GM19452 (cell line): Measurements from ENCODE around the gene NYAP2.

Experiments used
- ATAC-seq: cut with Tn5 transposase; IDR thresholded peaks from one replicate; pipeline ENCODE4 v1.9.1; 2021; ENCODE audit not compliant: unreplicated experiment

NYAP2 gene

GRCh38 chr2:225536036-225536435 lies 136.5 kb downstream of the NYAP2 start:
- ATAC-seq, result no peak

GRCh38 chr2:225543626-225544025 lies 144.1 kb downstream of the NYAP2 start:
- ATAC-seq, result no peak

GRCh38 chr2:225556461-225556860 lies 157.0 kb downstream of the NYAP2 start:
- ATAC-seq, result no peak

- ATAC-seq, result no peak
These were observed 159.0 kb downstream of the NYAP2 start for GRCh38 chr2:225558399-225559071.

- no peak for ATAC-seq
These were observed 159.5 kb downstream of the NYAP2 start for GRCh38 chr2:225559072-225559415.

GRCh38 chr2:225566798-225567197 lies 167.3 kb downstream of the NYAP2 start:
- ATAC-seq, result no peak

- no peak for ATAC-seq
These were observed 170.5 kb downstream of the NYAP2 start for GRCh38 chr2:225569995-225570394.

- no peak for ATAC-seq
These were observed 174.1 kb downstream of the NYAP2 start for GRCh38 chr2:225573603-225574002.

- no peak for ATAC-seq
These were observed 175.2 kb downstream of the NYAP2 start for GRCh38 chr2:225574582-225575138.

GRCh38 chr2:225581135-225581534 lies 181.6 kb downstream of the NYAP2 start:
- no peak for ATAC-seq

- no peak for ATAC-seq
These were observed 182.4 kb downstream of the NYAP2 start for GRCh38 chr2:225581906-225582305.

- ATAC-seq, result no peak
These were observed 183.0 kb downstream of the NYAP2 start for GRCh38 chr2:225582355-225583116.

- no peak for ATAC-seq
These were observed 185.3 kb downstream of the NYAP2 start for GRCh38 chr2:225584796-225585195.

GRCh38 chr2:225590932-225591331 lies 191.4 kb downstream of the NYAP2 start:
- ATAC-seq, result no peak

GRCh38 chr2:225597911-225598310 lies 198.4 kb downstream of the NYAP2 start:
- ATAC-seq, result no peak

- ATAC-seq, result no peak
These were observed 198.9 kb downstream of the NYAP2 start for GRCh38 chr2:225598426-225598825.

- no peak for ATAC-seq
These were observed 199.4 kb downstream of the NYAP2 start for GRCh38 chr2:225598897-225599296.

GRCh38 chr2:225599856-225600255 lies 200.3 kb downstream of the NYAP2 start:
- no peak for ATAC-seq

GRCh38 chr2:225600444-225600843 lies 200.9 kb downstream of the NYAP2 start:
- ATAC-seq, result no peak

- ATAC-seq, result no peak
These were observed 201.4 kb downstream of the NYAP2 start for GRCh38 chr2:225600865-225601264.

- no peak for ATAC-seq
These were observed 202.7 kb downstream of the NYAP2 start for GRCh38 chr2:225602205-225602604.

GRCh38 chr2:225608136-225608535 lies 208.6 kb downstream of the NYAP2 start:
- no peak for ATAC-seq
